ENCODE results near the gene RBPMS2.
A peak's percentile ranks its signal among the peaks of the same experiment; 100 is the strongest.

Gene RBPMS2

DNA sequence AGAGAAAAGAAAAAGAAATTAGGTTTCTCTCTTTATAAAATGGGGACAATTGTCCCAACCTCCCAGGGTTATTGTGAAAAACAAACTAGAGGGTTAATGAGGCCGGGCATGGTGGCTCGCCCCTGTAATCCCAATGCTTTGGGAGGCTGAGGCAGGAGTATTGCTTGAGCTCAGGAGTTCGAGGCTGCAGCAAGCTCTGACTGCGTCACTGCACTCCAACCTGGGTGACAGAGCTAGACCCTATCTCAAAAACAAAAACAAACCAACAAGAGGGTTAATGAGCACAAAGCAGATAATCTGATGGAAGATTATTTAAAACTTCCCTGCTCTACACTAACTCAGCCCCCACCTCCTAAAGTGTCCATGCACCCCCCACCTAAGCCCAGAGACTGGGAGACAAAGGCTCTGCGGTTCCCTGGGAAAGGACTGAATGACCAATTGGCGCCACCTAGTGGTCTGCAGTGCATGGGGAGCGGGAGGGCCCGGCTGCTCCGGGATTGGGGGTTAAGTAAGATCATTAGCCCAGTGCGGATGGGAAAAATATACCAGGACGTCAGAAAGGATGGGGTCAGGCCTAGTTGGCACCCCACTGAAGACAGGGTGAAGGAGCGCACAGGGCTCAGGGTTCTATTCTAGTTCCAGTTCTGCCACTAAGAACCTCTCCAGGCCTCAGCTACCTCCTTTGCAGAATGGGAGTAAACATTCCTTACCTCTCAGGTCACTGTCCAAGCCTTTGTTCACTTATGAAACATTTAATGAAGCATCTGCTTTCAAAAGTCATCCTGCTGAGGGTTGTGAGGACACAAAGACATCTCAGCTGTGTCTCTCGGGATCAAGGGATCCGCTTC lies 34.5 kb upstream of the RBPMS2 start:
- DNase-seq (ENCODE audit: insufficient read length, low spot score) (peak; percentile 86), FAIRE-seq (no peak)
- TF ChIP-seq, protein P1, sequence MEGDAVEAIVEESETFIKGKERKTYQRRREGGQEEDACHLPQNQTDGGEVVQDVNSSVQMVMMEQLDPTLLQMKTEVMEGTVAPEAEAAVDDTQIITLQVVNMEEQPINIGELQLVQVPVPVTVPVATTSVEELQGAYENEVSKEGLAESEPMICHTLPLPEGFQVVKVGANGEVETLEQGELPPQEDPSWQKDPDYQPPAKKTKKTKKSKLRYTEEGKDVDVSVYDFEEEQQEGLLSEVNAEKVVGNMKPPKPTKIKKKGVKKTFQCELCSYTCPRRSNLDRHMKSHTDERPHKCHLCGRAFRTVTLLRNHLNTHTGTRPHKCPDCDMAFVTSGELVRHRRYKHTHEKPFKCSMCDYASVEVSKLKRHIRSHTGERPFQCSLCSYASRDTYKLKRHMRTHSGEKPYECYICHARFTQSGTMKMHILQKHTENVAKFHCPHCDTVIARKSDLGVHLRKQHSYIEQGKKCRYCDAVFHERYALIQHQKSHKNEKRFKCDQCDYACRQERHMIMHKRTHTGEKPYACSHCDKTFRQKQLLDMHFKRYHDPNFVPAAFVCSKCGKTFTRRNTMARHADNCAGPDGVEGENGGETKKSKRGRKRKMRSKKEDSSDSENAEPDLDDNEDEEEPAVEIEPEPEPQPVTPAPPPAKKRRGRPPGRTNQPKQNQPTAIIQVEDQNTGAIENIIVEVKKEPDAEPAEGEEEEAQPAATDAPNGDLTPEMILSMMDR (IDR thresholded peaks at IDR 0.05; ENCODE audit: insufficient read depth, missing control alignments) = peak; percentile 94

DNA sequence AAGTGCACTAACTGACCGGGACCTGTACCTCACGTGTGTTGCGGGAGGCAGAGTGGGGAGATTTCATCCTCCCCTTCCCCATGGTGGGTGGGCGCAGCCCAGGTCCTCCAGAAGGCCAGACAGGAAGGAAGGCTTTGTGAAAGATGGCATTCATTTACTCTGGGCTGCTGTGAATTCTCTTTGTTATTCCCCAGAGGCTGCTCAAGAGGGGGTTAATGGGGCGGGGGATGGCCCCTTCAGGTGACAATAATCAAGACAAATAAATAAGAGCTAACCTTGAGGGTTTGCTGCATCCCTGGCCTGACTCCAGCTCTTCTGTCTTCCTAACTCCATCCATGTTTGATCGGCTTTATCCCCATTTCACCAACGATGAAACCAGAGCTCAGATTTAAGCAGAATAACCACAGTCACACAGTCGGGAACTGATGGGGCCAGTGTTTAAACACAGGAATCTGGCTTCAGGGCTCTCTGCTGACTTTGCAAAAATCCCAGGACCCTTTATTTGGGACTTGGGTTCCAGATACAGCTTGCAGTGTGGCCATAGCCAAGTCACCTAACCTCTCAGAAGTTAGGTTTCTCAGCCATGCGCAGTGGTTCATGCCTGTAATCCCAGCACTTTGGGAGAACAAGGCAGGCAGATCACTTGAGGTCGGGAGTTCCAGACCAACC lies 33.5 kb upstream of the RBPMS2 start:
- TF ChIP-seq, protein P1 (IDR thresholded peaks at IDR 0.05; ENCODE audit: insufficient read depth, missing control alignments) = no peak
- FAIRE-seq (no peak), DNase-seq (ENCODE audit: insufficient read length, low spot score) (no peak)

DNA sequence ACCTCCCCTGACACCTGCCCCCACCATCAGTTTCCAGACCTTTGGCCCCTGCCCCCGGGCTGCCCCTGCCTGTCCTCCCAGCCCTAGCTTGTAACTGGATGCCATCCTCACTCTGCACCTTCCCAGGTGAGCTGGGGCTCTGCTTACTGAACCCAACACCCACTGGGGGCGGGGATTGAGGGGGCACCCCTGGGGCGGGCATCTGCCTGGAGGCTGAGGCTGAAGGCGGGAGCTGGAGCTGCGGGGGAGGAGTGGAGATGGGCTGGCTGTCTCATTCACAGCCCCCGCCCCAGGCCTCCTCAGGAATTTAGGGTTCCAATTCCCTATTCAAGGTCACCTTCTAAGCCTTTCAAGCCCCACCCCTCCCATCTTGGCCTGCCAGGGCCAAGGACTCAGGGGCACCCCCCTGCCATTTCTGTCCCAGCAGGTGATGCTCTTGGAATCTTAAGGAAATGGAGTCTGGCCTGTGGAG lies 32.4 kb upstream of the RBPMS2 start:
- TF ChIP-seq, protein P1 (IDR thresholded peaks at IDR 0.05; ENCODE audit: insufficient read depth, missing control alignments) = no peak
- no peak for DNase-seq (ENCODE audit: insufficient read length, low spot score)
- no peak for FAIRE-seq

DNA sequence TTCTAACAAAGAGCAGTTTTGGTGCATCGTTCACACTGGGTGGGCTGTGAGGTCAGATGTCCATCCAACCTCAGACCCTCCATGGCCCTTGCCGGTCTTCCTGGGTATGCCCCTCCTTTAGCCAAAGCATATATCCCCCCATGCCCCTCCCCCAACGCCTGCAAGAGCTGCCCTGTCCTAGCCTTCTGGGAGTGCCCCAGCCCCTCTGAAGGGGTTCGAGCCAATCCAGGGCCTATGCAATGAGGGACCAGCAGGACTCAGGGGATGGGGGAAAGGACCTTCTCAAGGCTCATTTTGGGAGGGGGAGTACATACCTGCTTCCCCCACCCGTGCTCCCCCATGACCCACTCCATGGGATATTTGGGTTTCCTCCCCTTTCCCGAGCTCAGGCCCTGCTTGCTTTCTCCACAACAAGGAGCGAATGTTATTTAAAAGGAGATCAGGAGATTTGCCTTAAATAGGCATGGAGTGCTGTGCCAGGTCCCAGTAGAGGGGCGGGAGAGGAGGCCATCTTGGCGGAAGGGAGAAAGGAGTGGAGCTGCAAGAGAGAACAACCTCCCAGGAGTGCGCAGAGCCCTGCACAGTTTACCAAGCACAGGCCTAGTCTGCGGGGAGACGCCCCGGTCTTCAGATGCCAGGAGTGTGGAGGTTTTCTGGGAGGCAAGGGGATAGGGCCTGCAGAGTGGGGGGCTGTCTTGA lies 31.8 kb upstream of the RBPMS2 start:
- FAIRE-seq (no peak), DNase-seq (ENCODE audit: insufficient read length, low spot score) (no peak)
- TF ChIP-seq, protein P1 (IDR thresholded peaks at IDR 0.05; ENCODE audit: insufficient read depth, missing control alignments) = no peak

DNA sequence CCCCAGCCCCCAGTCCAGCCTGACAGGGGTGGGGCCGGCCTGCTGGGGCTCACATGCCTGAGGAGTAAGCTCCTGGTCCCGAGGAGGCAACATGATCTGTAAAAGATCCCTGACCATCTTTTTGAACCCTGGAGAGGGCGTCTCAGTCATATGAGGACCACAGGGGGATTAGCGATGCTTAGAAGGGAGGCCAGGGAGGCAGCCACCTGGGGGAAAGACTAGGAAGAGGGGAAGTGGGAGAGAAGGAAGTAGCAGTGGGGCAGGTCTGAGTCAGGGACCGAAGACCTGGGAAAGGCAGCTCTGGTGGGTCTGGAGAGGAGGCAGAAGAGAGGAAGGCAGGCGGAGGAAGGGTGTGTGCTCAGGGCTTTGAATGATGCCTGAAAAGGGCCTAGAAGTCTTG lies 31.1 kb upstream of the RBPMS2 start:
- TF ChIP-seq, protein P1 (IDR thresholded peaks at IDR 0.05; ENCODE audit: insufficient read depth, missing control alignments) = no peak
- no peak for DNase-seq (ENCODE audit: insufficient read length, low spot score)
- FAIRE-seq = no peak

DNA sequence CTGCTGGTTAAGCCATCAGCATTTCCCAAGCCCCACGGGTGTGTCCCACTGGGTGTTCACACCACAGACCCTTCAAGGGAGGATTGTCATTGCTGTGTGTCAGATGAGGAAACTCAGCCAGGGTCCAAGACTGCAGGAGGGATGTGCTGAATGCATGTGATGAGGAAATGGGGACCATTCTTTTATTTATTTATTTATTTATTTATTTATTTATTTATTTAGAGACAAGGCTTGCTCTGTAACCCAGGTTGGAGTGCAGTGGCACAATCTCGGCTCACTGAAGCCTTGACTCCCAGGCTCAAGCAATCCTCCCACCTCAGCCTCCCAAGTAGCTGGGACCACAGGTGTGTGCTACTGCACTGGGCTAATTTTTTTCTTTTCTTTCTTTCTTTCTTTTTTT lies 29.2 kb upstream of the RBPMS2 start:
- no peak for DNase-seq (ENCODE audit: insufficient read length, low spot score)
- FAIRE-seq = no peak
- TF ChIP-seq, protein P1 (IDR thresholded peaks at IDR 0.05; ENCODE audit: insufficient read depth, missing control alignments) = no peak
